ENCODE results near the gene MICALL1.

DNA sequence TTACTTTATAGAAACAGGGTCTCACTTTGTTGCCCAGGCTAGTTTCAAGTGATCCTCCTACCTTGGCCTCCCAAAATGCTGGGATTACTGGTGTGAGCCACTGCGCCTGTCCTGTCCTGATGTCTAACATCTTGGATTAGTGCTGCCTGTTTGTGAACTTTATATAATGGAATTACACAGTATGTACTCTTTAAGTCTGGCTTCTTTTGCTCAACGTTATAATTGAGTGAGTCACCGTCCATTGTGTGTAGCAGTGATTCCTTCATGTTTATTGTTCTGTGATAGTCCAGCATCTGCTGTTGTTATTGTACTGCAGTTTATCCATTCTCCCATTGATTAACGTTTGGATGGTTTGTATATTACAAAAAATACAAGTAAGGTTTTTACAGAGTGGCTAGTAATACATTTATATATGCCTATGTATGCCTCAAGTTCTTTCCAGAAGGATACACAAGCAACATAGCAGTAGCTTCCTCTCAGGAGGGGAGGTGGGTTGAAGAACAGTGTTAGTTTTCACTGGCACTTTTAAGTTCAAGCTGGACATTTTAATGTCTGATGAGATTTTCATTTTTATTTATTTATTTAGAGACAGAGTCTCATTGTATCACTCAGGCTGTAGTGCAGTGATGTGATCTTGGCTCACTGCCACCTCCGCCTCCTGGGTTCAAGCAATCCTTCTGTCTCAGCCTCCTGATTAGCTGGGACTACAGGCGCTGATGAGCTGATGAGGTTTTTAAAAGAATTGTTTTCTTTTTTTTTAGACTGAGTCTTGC is 25.2 kb upstream of the MICALL1 start:
- TF ChIP-seq, protein P1, sequence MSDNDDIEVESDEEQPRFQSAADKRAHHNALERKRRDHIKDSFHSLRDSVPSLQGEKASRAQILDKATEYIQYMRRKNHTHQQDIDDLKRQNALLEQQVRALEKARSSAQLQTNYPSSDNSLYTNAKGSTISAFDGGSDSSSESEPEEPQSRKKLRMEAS (IDR thresholded peaks at IDR 0.05): no peak
- no peak for TF ChIP-seq EP300 (IDR thresholded peaks at IDR 0.05)
- TF ChIP-seq, protein P2, sequence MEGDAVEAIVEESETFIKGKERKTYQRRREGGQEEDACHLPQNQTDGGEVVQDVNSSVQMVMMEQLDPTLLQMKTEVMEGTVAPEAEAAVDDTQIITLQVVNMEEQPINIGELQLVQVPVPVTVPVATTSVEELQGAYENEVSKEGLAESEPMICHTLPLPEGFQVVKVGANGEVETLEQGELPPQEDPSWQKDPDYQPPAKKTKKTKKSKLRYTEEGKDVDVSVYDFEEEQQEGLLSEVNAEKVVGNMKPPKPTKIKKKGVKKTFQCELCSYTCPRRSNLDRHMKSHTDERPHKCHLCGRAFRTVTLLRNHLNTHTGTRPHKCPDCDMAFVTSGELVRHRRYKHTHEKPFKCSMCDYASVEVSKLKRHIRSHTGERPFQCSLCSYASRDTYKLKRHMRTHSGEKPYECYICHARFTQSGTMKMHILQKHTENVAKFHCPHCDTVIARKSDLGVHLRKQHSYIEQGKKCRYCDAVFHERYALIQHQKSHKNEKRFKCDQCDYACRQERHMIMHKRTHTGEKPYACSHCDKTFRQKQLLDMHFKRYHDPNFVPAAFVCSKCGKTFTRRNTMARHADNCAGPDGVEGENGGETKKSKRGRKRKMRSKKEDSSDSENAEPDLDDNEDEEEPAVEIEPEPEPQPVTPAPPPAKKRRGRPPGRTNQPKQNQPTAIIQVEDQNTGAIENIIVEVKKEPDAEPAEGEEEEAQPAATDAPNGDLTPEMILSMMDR (IDR thresholded peaks at IDR 0.05): no peak
- TF ChIP-seq, protein P3, sequence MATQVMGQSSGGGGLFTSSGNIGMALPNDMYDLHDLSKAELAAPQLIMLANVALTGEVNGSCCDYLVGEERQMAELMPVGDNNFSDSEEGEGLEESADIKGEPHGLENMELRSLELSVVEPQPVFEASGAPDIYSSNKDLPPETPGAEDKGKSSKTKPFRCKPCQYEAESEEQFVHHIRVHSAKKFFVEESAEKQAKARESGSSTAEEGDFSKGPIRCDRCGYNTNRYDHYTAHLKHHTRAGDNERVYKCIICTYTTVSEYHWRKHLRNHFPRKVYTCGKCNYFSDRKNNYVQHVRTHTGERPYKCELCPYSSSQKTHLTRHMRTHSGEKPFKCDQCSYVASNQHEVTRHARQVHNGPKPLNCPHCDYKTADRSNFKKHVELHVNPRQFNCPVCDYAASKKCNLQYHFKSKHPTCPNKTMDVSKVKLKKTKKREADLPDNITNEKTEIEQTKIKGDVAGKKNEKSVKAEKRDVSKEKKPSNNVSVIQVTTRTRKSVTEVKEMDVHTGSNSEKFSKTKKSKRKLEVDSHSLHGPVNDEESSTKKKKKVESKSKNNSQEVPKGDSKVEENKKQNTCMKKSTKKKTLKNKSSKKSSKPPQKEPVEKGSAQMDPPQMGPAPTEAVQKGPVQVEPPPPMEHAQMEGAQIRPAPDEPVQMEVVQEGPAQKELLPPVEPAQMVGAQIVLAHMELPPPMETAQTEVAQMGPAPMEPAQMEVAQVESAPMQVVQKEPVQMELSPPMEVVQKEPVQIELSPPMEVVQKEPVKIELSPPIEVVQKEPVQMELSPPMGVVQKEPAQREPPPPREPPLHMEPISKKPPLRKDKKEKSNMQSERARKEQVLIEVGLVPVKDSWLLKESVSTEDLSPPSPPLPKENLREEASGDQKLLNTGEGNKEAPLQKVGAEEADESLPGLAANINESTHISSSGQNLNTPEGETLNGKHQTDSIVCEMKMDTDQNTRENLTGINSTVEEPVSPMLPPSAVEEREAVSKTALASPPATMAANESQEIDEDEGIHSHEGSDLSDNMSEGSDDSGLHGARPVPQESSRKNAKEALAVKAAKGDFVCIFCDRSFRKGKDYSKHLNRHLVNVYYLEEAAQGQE (IDR thresholded peaks at IDR 0.05): no peak
- no peak for TF ChIP-seq RFX5 (IDR thresholded peaks at IDR 0.05)
- no peak for TF ChIP-seq RARB (CRISPR knock-in tag; IDR thresholded peaks at IDR 0.05)
- no peak for TF ChIP-seq MAZ (IDR thresholded peaks at IDR 0.05; ENCODE audit: borderline replicate concordance, low read depth, low read length)
- TF ChIP-seq SMC3 (IDR thresholded peaks at IDR 0.05): no peak
- TF ChIP-seq CHD4 (IDR thresholded peaks at IDR 0.05; ENCODE audit: borderline replicate concordance): no peak
- TF ChIP-seq, protein P4, sequence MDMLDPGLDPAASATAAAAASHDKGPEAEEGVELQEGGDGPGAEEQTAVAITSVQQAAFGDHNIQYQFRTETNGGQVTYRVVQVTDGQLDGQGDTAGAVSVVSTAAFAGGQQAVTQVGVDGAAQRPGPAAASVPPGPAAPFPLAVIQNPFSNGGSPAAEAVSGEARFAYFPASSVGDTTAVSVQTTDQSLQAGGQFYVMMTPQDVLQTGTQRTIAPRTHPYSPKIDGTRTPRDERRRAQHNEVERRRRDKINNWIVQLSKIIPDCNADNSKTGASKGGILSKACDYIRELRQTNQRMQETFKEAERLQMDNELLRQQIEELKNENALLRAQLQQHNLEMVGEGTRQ (IDR thresholded peaks at IDR 0.05): no peak
- TF ChIP-seq ZFP36 (IDR thresholded peaks at IDR 0.05; ENCODE audit: borderline replicate concordance, partially characterized antibody): no peak
- no peak for TF ChIP-seq RNF2 (IDR thresholded peaks at IDR 0.05; ENCODE audit: borderline replicate concordance, low read depth)
- no peak for TF ChIP-seq POLR2A (IDR thresholded peaks at IDR 0.05; ENCODE audit: low read length)
- no peak for TF ChIP-seq JUN (IDR thresholded peaks at IDR 0.05)

All from A549 (cell line).